HepG2 (cell line): ENCODE results near the gene TNNT1. TPM values are rescaled to one million over a fixed set of nuclear protein-coding genes. Genes with fewer than 3 reads are reported as not detected.

Experiments used
- ATF7 ChIP-seq, 2 experiments: fragments of 450-650 bp in 1 of 2; sonication (generic) in 1 of 2; formaldehyde crosslinking in 1 of 2; IDR thresholded peaks; 2 replicates each; pipeline versions ENCODE4 v1.4.0 to v1.6.1; 2016 to 2020; ENCODE audit warnings: antibody characterized with exemption in 1 of 2, mild to moderate bottlenecking in 1 of 2, missing genetic modification reagents in 1 of 2
- CSRNP2 ChIP-seq: sonication (generic); formaldehyde crosslinking; conservative IDR thresholded peaks from 2 replicates; pipeline ENCODE4 v1.8.0; 2022; ENCODE audit warnings: low read depth, missing genetic modification reagents
- E2F1 ChIP-seq: sonication (generic); formaldehyde crosslinking; IDR thresholded peaks from 2 replicates; pipeline ENCODE4 v1.5.0; 2020; ENCODE audit warnings: missing genetic modification reagents
- GABPA ChIP-seq, 2 experiments: IDR thresholded peaks; 2 replicates each; pipeline ENCODE4 v1.6.1; 2011 to 2016; ENCODE audit warnings: low read depth in 2 of 2, low read length in 1 of 2, missing biosample characterization in 1 of 2, missing genetic modification characterization in 1 of 2
- JUN ChIP-seq: sonication (generic); formaldehyde crosslinking; IDR thresholded peaks from 2 replicates; pipeline ENCODE4 v1.4.0; 2020; ENCODE audit warnings: mild to moderate bottlenecking, missing genetic modification reagents
- MTA1 ChIP-seq: sonication (generic); formaldehyde crosslinking; IDR thresholded peaks from 2 replicates; pipeline ENCODE4 v1.4.0; 2020; ENCODE audit warnings: missing genetic modification reagents, mild to moderate bottlenecking, borderline replicate concordance
- NRL ChIP-seq: sonication (generic); formaldehyde crosslinking; IDR thresholded peaks from 2 replicates; pipeline ENCODE4 v1.5.0; 2020; ENCODE audit warnings: missing genetic modification reagents, mild to moderate bottlenecking, moderate library complexity, borderline replicate concordance
- RCOR2 ChIP-seq: IDR thresholded peaks from 2 replicates; pipeline ENCODE4 v1.6.1; 2016; ENCODE audit warnings: missing biosample characterization, missing genetic modification reagents
- RFX5 ChIP-seq: IDR thresholded peaks from 2 replicates; pipeline ENCODE4 v1.6.1; 2011; ENCODE audit warnings: low read depth, low read length, improper control_type of control experiment
- TMF1 ChIP-seq: sonication (generic); formaldehyde crosslinking; IDR thresholded peaks from 2 replicates; pipeline ENCODE4 v1.8.1; 2022; ENCODE audit warnings: low read depth, missing genetic modification reagents
- XRCC5 ChIP-seq: fragments of 200-400 bp; formaldehyde crosslinking; optimal IDR thresholded peaks from 2 replicates; pipeline ENCODE3; 2017; ENCODE audit warnings: mild to moderate bottlenecking, low read length
- ZBTB40 ChIP-seq, 2 experiments: fragments of 450-650 bp in 1 of 2; sonication (generic) in 1 of 2; formaldehyde crosslinking in 1 of 2; IDR thresholded peaks; 2 replicates each; pipeline versions ENCODE4 v1.6.1 to v1.8.0; 2016 to 2022; ENCODE audit warnings: antibody characterized with exemption in 1 of 2, mild to moderate bottlenecking in 1 of 2, missing genetic modification reagents in 1 of 2
- ZFP1 ChIP-seq: IDR thresholded peaks from 2 replicates; pipeline ENCODE4 v1.6.1; 2016
- ZFP41 ChIP-seq: sonication (generic); formaldehyde crosslinking; IDR thresholded peaks from 2 replicates; pipeline ENCODE4 v1.4.0; 2020; ENCODE audit warnings: mild to moderate bottlenecking, missing genetic modification reagents, borderline replicate concordance
- ZFX ChIP-seq: sonication (generic); formaldehyde crosslinking; IDR thresholded peaks from 2 replicates; pipeline ENCODE4 v1.4.0; 2020; ENCODE audit warnings: mild to moderate bottlenecking, low read depth, missing genetic modification reagents, moderate library complexity
- ZNF333 ChIP-seq: sonication (generic); formaldehyde crosslinking; IDR thresholded peaks from 2 replicates; pipeline ENCODE4 v1.4.0; 2020; ENCODE audit warnings: mild to moderate bottlenecking, missing genetic modification reagents, borderline replicate concordance
- ZNF34 ChIP-seq: sonication (generic); formaldehyde crosslinking; IDR thresholded peaks from 2 replicates; pipeline ENCODE4 v1.4.0; 2020; ENCODE audit warnings: mild to moderate bottlenecking, missing genetic modification reagents, borderline replicate concordance
- ZNF678 ChIP-seq: sonication (generic); formaldehyde crosslinking; IDR thresholded peaks from 2 replicates; pipeline ENCODE4 v1.4.0; 2020; ENCODE audit warnings: mild to moderate bottlenecking, missing genetic modification reagents
- polyA plus RNA-seq, 8 experiments: library from polyadenylated mRNA; depleted of rRNA in 3 of 8; stranded (reverse) in 7 of 8; unstranded in 1 of 8; fragments of >200 nt; fragmentation: Illumina TruSeq in 4 of 8; extraction: Trizol in 4 of 8; gene quantifications; 2 replicates each; pipeline versions ENCODE4 v1.2.1 to v1.2.3, GENCODE V29; 2011 to 2016; ENCODE audit warnings: low read depth in 4 of 8, missing spikeins in 1 of 8, mixed read lengths in 1 of 8; ENCODE audit not compliant: insufficient read depth in 1 of 8
- total RNA-seq, 5 experiments: library from RNA; depleted of rRNA; stranded (reverse); fragments of >200 nt; fragmentation: Illumina TruSeq; extraction: Trizol; gene quantifications; 2 replicates each; pipeline ENCODE4 v1.2.3, GENCODE V29; 2016; ENCODE audit warnings: low read depth in 1 of 5

TNNT1 gene
- total and polyA plus RNA-seq, 2 of the 13 experiments (the other 11 are each of a cell fraction or from before 2014, with no cell fraction given), result 1.3 to 2.4 TPM

GRCh38 chr19:55116232-55116858 is 32.7 kb downstream of the TNNT1 start (continued):
- TF ChIP-seq GABPA (IDR thresholded peaks at IDR 0.05; ENCODE audit: low read depth, low read length), result no peak
- peak; percentile 60 for TF ChIP-seq GABPA (CRISPR knock-in tag; IDR thresholded peaks at IDR 0.05; ENCODE audit: low read depth)
- TF ChIP-seq XRCC5, result no peak
- TF ChIP-seq E2F1 (CRISPR knock-in tag), result no peak
- no peak for TF ChIP-seq ZFP41
- TF ChIP-seq MTA1 (CRISPR knock-in tag), result peak; percentile 25; the same call in 1 of the 2 replicates
- TF ChIP-seq NRL (CRISPR knock-in tag), result 0 out of 2 replicates have a peak, but pooled peaks have one; percentile 11
- no peak for TF ChIP-seq ATF7 (IDR thresholded peaks at IDR 0.05)
- TF ChIP-seq ATF7 (CRISPR knock-in tag; IDR thresholded peaks at IDR 0.05), result peak; percentile 59; the same call in 1 of the 2 replicates
- no peak for TF ChIP-seq TMF1 (CRISPR knock-in tag)
- no peak for TF ChIP-seq JUN (CRISPR knock-in tag)
- no peak for TF ChIP-seq ZNF34
- no peak for TF ChIP-seq ZNF333 (CRISPR knock-in tag)
- TF ChIP-seq RCOR2 (CRISPR knock-in tag), result no peak
- no peak for TF ChIP-seq ZFX (CRISPR knock-in tag)
- no peak for TF ChIP-seq RFX5
- TF ChIP-seq ZFP1, result no peak
- TF ChIP-seq ZNF678 (CRISPR knock-in tag), result no peak
- no peak for TF ChIP-seq CSRNP2 (CRISPR knock-in tag)
- TF ChIP-seq ZBTB40 (IDR thresholded peaks at IDR 0.05), result no peak
- TF ChIP-seq ZBTB40 (CRISPR knock-in tag; IDR thresholded peaks at IDR 0.05), result no peak
